HepG2 (cell line): ENCODE data around the gene ALG14. TPM values are rescaled to one million over a fixed set of nuclear protein-coding genes. Genes with fewer than 3 reads are reported as not detected.

Experiments
- ATAC-seq: fragments of 200-7000 bp; cut with Tn5 transposase; 3 replicates; pipeline ENCODE4 v1.9.1; 2020; ENCODE audit warnings: mild to moderate bottlenecking, moderate library complexity
- BruUV-seq: library from RNA; stranded (reverse); fragments of 400-500 nt; replicated peaks from 2 replicates; lab custom pipeline; 2021; lab: Mats Ljungman, UMichigan
- CTCF ChIA-PET: fragments of 300-600 bp; formaldehyde crosslinking; extraction: SDS; loops from one replicate; lab custom pipeline; 2021; ENCODE audit warnings: low total read pairs, inconsistent platforms, low intra/inter-chr PET ratio; lab: Yijun Ruan, JAX
- POLR2A ChIA-PET: fragments of 350-600 bp; sonication (Branson Sonifier 250); formaldehyde crosslinking; loops from one replicate; lab custom pipeline; 2020; ENCODE audit warnings: antibody characterized with exemption, inconsistent platforms; lab: Yijun Ruan, JAX
- DNase-seq: peaks from one replicate; pipeline ENCODE4 v3.0.0-alpha.2; 2015; ENCODE audit warnings: low spot score
- FAIRE-seq: peaks from 3 replicates; lab custom pipeline; 2011; peaks lifted over from hg19 to GRCh38; lab: Jason Lieb, UNC
- H2AFZ ChIP-seq: one replicate; pipeline ENCODE4 v1.6.1; 2011; ENCODE audit warnings: low read length, inconsistent platforms
- H3K27ac ChIP-seq: fragments of 300-600 bp; 3 replicates; pipeline ENCODE4 v1.8.0; 2011; ENCODE audit warnings: mixed run types, mild to moderate bottlenecking, mixed read lengths, low read length, inconsistent platforms; ENCODE audit not compliant: insufficient read depth; ENCODE audit errors: extremely low read length
- H3K27me3 ChIP-seq, 2 experiments: fragments of 200-600 bp in 1 of 2; 2 replicates in 1 of 2; 3 replicates in 1 of 2; pipeline versions ENCODE4 v1.6.0 to v1.8.0; 2011; ENCODE audit warnings: low read length in 2 of 2, mild to moderate bottlenecking in 2 of 2, moderate library complexity in 2 of 2, inconsistent platforms in 1 of 2; ENCODE audit not compliant: insufficient read depth in 2 of 2, control insufficient read depth in 1 of 2
- H3K36me3 ChIP-seq, 2 experiments: fragments of 200-600 bp in 1 of 2; replicated peaks in 1 of 2; 2 replicates in 1 of 2; 3 replicates in 1 of 2; pipeline versions ENCODE4 v1.5.1 to v1.8.0; 2011; ENCODE audit warnings: low read length in 2 of 2, inconsistent platforms in 1 of 2; ENCODE audit not compliant: insufficient read depth in 2 of 2, control insufficient read depth in 1 of 2
- H3K4me1 ChIP-seq: 2 replicates; pipeline ENCODE4 v1.5.1; 2012; ENCODE audit warnings: low read length, inconsistent platforms; ENCODE audit not compliant: insufficient read depth
- H3K4me2 ChIP-seq: 2 replicates; pipeline ENCODE4 v1.6.0; 2011; ENCODE audit warnings: low read depth, low read length, inconsistent platforms
- H3K4me3 ChIP-seq, 3 experiments: fragments of 200-600 bp in 1 of 3; sonication (generic), shearing (Covaris generic) in 1 of 3; replicated peaks in 1 of 3; 2 replicates each; pipeline ENCODE4 v1.5.1; 2011 to 2016; ENCODE audit warnings: low read length in 3 of 3, inconsistent platforms in 2 of 3, low read depth in 2 of 3, mild to moderate bottlenecking in 2 of 3, control low read depth in 1 of 3, mixed read lengths in 1 of 3; ENCODE audit not compliant: insufficient read depth in 1 of 3
- H3K79me2 ChIP-seq: one replicate; pipeline ENCODE4 v1.6.1; 2011; ENCODE audit warnings: low read length, inconsistent platforms; ENCODE audit not compliant: insufficient read depth
- H3K9ac ChIP-seq: 2 replicates; pipeline ENCODE4 v1.6.0; 2011; ENCODE audit warnings: mild to moderate bottlenecking, low read depth, low read length, inconsistent platforms; ENCODE audit not compliant: insufficient read depth
- H3K9me3 ChIP-seq: 2 replicates; pipeline ENCODE4 v1.5.1; 2012; ENCODE audit warnings: mild to moderate bottlenecking, low read length
- H4K20me1 ChIP-seq: 2 replicates; pipeline ENCODE4 v1.6.0; 2011; ENCODE audit warnings: inconsistent platforms, mild to moderate bottlenecking, low read length, moderate library complexity; ENCODE audit not compliant: insufficient read depth
- CTCF ChIP-seq: sonication (generic); formaldehyde crosslinking; IDR thresholded peaks from 2 replicates; pipeline ENCODE4 v1.5.0; 2020; ENCODE audit warnings: mild to moderate bottlenecking, missing genetic modification reagents, moderate library complexity
- HMGXB4 ChIP-seq, 2 experiments: sonication (generic) in 1 of 2; formaldehyde crosslinking in 1 of 2; IDR thresholded peaks; 2 replicates each; pipeline versions ENCODE4 v1.4.0 to v1.6.1; 2018 to 2020; ENCODE audit warnings: missing genetic modification reagents in 2 of 2, borderline replicate concordance in 1 of 2, low read depth in 1 of 2, mild to moderate bottlenecking in 1 of 2, missing biosample characterization in 1 of 2
- ISL2 ChIP-seq: sonication (generic); formaldehyde crosslinking; IDR thresholded peaks from 2 replicates; pipeline ENCODE4 v1.5.0; 2020; ENCODE audit warnings: missing genetic modification reagents
- MTF1 ChIP-seq: sonication (generic); formaldehyde crosslinking; IDR thresholded peaks from 2 replicates; pipeline ENCODE4 v1.5.0; 2020; ENCODE audit warnings: missing genetic modification reagents
- RBM22 ChIP-seq: fragments of 200-400 bp; formaldehyde crosslinking; optimal IDR thresholded peaks from 2 replicates; pipeline ENCODE3; 2017; ENCODE audit warnings: mild to moderate bottlenecking, low read length, moderate library complexity
- RCOR2 ChIP-seq: IDR thresholded peaks from 2 replicates; pipeline ENCODE4 v1.6.1; 2016; ENCODE audit warnings: missing biosample characterization, missing genetic modification reagents
- ZNF431 ChIP-seq: sonication (generic); formaldehyde crosslinking; IDR thresholded peaks from 2 replicates; pipeline ENCODE4 v1.9.0; 2022; ENCODE audit warnings: missing genetic modification reagents, low read depth, mild to moderate bottlenecking, borderline replicate concordance
- ZNF496 ChIP-seq: sonication (generic); formaldehyde crosslinking; IDR thresholded peaks from 2 replicates; pipeline ENCODE4 v1.8.1; 2023; ENCODE audit warnings: mild to moderate bottlenecking, moderate library complexity, missing genetic modification reagents; ENCODE audit not compliant: insufficient replicate concordance
- ZNF570 ChIP-seq: sonication (generic); formaldehyde crosslinking; IDR thresholded peaks from 2 replicates; pipeline ENCODE4 v1.4.0; 2020; ENCODE audit warnings: mild to moderate bottlenecking, missing genetic modification reagents, borderline replicate concordance
- WGBS: methylation state at CpG from one replicate; pipeline ENCODE4 v1.1.6; 2017; ENCODE audit warnings: low lambda C conversion rate; 5-methylcytosine and 5-hydroxymethylcytosine counted together
- in situ Hi-C: cut with HindIII; loops from 2 replicates; pipeline ENCODE4 v1.10.0; 2017; ENCODE audit warnings: low pct_unique_long_range_greater_than_20kb; ENCODE audit not compliant: extremely low pct_ligation_motif_present
- intact Hi-C: fragments of 100-400 bp; cut with micrococcal nuclease; formaldehyde crosslinking; loops from one replicate; pipeline ENCODE4 v1.10.0; 2022; ENCODE audit not compliant: unreplicated experiment
- polyA plus RNA-seq, 8 experiments: library from polyadenylated mRNA; depleted of rRNA in 3 of 8; stranded (reverse) in 7 of 8; unstranded in 1 of 8; fragments of >200 nt; fragmentation: Illumina TruSeq in 4 of 8; extraction: Trizol in 4 of 8; gene quantifications; 2 replicates each; pipeline versions ENCODE4 v1.2.1 to v1.2.3, GENCODE V29; 2011 to 2016; ENCODE audit warnings: low read depth in 4 of 8, missing spikeins in 1 of 8, mixed read lengths in 1 of 8; ENCODE audit not compliant: insufficient read depth in 1 of 8
- total RNA-seq, 5 experiments: library from RNA; depleted of rRNA; stranded (reverse); fragments of >200 nt; fragmentation: Illumina TruSeq; extraction: Trizol; gene quantifications; 2 replicates each; pipeline ENCODE4 v1.2.3, GENCODE V29; 2016; ENCODE audit warnings: low read depth in 1 of 5
- TF ChIP-seq, protein P1 (sequence below): sonication (generic); formaldehyde crosslinking; IDR thresholded peaks from 2 replicates; pipeline ENCODE4 v1.4.0; 2020; ENCODE audit warnings: missing genetic modification reagents, borderline replicate concordance
- TF ChIP-seq, protein P2 (sequence below): sonication (generic); formaldehyde crosslinking; IDR thresholded peaks from 2 replicates; pipeline ENCODE4 v1.4.0; 2020; ENCODE audit warnings: missing genetic modification reagents

ALG14 gene
- total and polyA plus RNA-seq, 2 of the 13 experiments (the other 11 are each of a cell fraction or from before 2014, with no cell fraction given): 4.5 to 12.7 TPM

- H4K20me1 ChIP-seq: no peaks in the 10 kb centered on the region
- H2AFZ ChIP-seq: no peak overlapping the region
- H3K27me3 ChIP-seq: no peaks in the 10 kb centered on the region
- ATAC-seq (peak; percentile 94), FAIRE-seq (peak; percentile 67), DNase-seq (peak; percentile 74)
- H3K9ac ChIP-seq: no peak overlapping the region
- no peaks in the 10 kb centered on the region for H3K9me3 ChIP-seq
- no peak overlapping the region for H3K27ac ChIP-seq
- 24% methylated on average over 2 of the region's 2 CpGs for WGBS
- no peak overlapping the region for H3K4me3 ChIP-seq
- H3K36me3 ChIP-seq: no peaks in the 10 kb centered on the region
- no peaks in the 10 kb centered on the region for H3K79me2 ChIP-seq
- BruUV-seq: no TSS peak
- ChIA-PET POLR2A (interaction anchor here (0.7 to 1.3 kb wide), 5 partner anchors 115 to 192 kb away, joined by 3 to 6 read pairs (median 4); partner anchors contain the start of genes CNN3 and RWDD3), CTCF (interaction anchor here (3.5 to 5.2 kb wide), 2 partner anchors 116 to 187 kb away, joined by 22 to 120 read pairs; partner anchors contain the start of gene CNN3)
- in situ Hi-C loops (loop anchor here (5.0 to 25.0 kb wide), 3 partner anchors 119 to 504 kb away; partner anchors contain the start of gene F3), intact Hi-C loops (loop anchor here (5.0 kb wide), 2 partner anchors 79 to 234 kb away; no protein-coding TSS in a partner anchor)
- peaks cover 17% of the 10 kb centered on the region for H3K4me1 ChIP-seq
- no peak overlapping the region for H3K4me2 ChIP-seq
- TF ChIP-seq ZNF496 (CRISPR knock-in tag) (no peak), ZNF431 (CRISPR knock-in tag) (no peak), MTF1 (CRISPR knock-in tag) (no peak), ZNF570 (CRISPR knock-in tag) (no peak), ISL2 (no peak), RCOR2 (CRISPR knock-in tag) (no peak), HMGXB4 (CRISPR knock-in tag; IDR thresholded peaks at IDR 0.05; ENCODE audit: borderline replicate concordance in 1 of 2, low read depth in 1 of 2) (0 out of 4 replicates have a peak, but pooled peaks of 1 of the 2 experiments have one; percentile 23), CTCF (CRISPR knock-in tag) (peak; percentile 88), RBM22 (no peak)
- TF ChIP-seq, protein P1, sequence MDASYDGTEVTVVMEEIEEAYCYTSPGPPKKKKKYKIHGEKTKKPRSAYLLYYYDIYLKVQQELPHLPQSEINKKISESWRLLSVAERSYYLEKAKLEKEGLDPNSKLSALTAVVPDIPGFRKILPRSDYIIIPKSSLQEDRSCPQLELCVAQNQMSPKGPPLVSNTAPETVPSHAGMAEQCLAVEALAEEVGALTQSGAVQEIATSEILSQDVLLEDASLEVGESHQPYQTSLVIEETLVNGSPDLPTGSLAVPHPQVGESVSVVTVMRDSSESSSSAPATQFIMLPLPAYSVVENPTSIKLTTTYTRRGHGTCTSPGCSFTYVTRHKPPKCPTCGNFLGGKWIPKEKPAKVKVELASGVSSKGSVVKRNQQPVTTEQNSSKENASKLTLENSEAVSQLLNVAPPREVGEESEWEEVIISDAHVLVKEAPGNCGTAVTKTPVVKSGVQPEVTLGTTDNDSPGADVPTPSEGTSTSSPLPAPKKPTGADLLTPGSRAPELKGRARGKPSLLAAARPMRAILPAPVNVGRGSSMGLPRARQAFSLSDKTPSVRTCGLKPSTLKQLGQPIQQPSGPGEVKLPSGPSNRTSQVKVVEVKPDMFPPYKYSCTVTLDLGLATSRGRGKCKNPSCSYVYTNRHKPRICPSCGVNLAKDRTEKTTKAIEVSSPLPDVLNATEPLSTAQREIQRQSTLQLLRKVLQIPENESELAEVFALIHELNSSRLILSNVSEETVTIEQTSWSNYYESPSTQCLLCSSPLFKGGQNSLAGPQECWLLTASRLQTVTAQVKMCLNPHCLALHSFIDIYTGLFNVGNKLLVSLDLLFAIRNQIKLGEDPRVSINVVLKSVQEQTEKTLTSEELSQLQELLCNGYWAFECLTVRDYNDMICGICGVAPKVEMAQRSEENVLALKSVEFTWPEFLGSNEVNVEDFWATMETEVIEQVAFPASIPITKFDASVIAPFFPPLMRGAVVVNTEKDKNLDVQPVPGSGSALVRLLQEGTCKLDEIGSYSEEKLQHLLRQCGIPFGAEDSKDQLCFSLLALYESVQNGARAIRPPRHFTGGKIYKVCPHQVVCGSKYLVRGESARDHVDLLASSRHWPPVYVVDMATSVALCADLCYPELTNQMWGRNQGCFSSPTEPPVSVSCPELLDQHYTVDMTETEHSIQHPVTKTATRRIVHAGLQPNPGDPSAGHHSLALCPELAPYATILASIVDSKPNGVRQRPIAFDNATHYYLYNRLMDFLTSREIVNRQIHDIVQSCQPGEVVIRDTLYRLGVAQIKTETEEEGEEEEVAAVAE (CRISPR knock-in tag): peak; percentile 62; the same call in 1 of the 2 replicates
- TF ChIP-seq, protein P2, sequence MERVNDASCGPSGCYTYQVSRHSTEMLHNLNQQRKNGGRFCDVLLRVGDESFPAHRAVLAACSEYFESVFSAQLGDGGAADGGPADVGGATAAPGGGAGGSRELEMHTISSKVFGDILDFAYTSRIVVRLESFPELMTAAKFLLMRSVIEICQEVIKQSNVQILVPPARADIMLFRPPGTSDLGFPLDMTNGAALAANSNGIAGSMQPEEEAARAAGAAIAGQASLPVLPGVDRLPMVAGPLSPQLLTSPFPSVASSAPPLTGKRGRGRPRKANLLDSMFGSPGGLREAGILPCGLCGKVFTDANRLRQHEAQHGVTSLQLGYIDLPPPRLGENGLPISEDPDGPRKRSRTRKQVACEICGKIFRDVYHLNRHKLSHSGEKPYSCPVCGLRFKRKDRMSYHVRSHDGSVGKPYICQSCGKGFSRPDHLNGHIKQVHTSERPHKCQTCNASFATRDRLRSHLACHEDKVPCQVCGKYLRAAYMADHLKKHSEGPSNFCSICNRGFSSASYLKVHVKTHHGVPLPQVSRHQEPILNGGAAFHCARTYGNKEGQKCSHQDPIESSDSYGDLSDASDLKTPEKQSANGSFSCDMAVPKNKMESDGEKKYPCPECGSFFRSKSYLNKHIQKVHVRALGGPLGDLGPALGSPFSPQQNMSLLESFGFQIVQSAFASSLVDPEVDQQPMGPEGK (CRISPR knock-in tag): 0 out of 2 replicates have a peak, but pooled peaks have one; percentile 17
Measured at GRCh38 chr1:95041491-95042165, 31.1 kb downstream of the ALG14 start.
